ENCODE data around the gene DST.

DNA sequence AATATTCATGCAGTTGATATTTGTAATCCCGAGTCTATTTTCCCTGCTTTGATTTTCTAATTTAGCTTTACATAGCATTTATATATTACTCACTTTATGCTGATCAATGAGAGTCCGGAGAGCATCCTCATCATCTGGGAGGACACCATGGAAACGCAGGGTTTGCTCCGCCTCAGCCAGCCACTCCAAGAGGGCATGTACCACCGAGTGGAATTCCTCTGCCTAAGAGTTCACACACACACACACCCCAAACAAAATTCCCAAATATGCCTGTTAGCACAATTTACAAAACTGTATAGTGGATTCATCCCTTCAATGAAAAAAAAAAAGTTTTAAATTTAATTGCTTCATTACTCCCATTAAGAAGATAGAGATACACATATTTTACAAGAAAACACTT lies 160.7 kb downstream of the DST start:
- TF ChIP-seq, protein P1, sequence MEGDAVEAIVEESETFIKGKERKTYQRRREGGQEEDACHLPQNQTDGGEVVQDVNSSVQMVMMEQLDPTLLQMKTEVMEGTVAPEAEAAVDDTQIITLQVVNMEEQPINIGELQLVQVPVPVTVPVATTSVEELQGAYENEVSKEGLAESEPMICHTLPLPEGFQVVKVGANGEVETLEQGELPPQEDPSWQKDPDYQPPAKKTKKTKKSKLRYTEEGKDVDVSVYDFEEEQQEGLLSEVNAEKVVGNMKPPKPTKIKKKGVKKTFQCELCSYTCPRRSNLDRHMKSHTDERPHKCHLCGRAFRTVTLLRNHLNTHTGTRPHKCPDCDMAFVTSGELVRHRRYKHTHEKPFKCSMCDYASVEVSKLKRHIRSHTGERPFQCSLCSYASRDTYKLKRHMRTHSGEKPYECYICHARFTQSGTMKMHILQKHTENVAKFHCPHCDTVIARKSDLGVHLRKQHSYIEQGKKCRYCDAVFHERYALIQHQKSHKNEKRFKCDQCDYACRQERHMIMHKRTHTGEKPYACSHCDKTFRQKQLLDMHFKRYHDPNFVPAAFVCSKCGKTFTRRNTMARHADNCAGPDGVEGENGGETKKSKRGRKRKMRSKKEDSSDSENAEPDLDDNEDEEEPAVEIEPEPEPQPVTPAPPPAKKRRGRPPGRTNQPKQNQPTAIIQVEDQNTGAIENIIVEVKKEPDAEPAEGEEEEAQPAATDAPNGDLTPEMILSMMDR (IDR thresholded peaks at IDR 0.05): no peak
- TF ChIP-seq ZFX (IDR thresholded peaks at IDR 0.05; ENCODE audit: borderline replicate concordance): no peak
